Measurements from ENCODE around the gene HS3ST4.

DNA sequence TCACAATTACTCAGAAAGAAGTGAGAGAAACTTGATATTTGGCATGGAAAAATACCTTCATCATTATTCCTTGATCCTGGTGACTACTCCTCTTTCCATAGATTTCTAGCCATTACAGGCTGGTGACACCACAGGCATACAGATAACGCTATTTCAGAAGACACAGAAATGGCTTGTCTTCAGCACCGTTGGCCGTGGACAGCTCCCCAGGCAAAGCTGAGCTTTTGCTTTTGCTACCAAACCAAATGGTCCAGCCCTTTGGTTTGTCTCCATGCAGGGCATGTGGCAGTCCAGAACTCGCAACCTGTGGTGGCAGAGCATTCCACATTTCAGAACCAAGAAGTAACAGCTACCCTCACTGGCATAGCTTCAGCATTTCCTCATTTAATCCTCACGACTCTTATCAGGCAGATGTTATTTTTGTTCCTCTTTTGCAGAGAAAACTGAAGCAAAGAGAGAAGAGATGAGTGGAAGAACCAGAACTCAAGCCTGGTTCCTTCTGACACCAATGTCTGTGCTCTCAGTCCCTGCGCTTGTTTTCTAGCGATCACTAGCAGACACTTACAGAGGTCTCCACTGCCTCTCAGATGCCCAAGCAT lies 55.5 kb downstream of the HS3ST4 start:
- TF ChIP-seq, protein P1, sequence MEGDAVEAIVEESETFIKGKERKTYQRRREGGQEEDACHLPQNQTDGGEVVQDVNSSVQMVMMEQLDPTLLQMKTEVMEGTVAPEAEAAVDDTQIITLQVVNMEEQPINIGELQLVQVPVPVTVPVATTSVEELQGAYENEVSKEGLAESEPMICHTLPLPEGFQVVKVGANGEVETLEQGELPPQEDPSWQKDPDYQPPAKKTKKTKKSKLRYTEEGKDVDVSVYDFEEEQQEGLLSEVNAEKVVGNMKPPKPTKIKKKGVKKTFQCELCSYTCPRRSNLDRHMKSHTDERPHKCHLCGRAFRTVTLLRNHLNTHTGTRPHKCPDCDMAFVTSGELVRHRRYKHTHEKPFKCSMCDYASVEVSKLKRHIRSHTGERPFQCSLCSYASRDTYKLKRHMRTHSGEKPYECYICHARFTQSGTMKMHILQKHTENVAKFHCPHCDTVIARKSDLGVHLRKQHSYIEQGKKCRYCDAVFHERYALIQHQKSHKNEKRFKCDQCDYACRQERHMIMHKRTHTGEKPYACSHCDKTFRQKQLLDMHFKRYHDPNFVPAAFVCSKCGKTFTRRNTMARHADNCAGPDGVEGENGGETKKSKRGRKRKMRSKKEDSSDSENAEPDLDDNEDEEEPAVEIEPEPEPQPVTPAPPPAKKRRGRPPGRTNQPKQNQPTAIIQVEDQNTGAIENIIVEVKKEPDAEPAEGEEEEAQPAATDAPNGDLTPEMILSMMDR (conservative IDR thresholded peaks at IDR 0.05; ENCODE audit: low read depth, low read length): no peak
- TF ChIP-seq POLR2A (IDR thresholded peaks at IDR 0.05; ENCODE audit: low read depth, low read length) (no peak), RAD21 (IDR thresholded peaks at IDR 0.05; ENCODE audit: low read length) (no peak), RFX5 (IDR thresholded peaks at IDR 0.05; ENCODE audit: low read depth, low read length) (no peak), BHLHE40 (IDR thresholded peaks at IDR 0.05; ENCODE audit: low read depth, low read length) (no peak), SMC3 (IDR thresholded peaks at IDR 0.05; ENCODE audit: low read depth, low read length) (no peak)
- TF ChIP-seq, protein P2, sequence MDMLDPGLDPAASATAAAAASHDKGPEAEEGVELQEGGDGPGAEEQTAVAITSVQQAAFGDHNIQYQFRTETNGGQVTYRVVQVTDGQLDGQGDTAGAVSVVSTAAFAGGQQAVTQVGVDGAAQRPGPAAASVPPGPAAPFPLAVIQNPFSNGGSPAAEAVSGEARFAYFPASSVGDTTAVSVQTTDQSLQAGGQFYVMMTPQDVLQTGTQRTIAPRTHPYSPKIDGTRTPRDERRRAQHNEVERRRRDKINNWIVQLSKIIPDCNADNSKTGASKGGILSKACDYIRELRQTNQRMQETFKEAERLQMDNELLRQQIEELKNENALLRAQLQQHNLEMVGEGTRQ (IDR thresholded peaks at IDR 0.05; ENCODE audit: low read depth, low read length): no peak

Data from IMR-90 (cell line).